ENCODE measurements around the gene OGDH.

- TF ChIP-seq CTCF (IDR thresholded peaks at IDR 0.05), result no peak
- no peak for TF ChIP-seq EP300 (IDR thresholded peaks at IDR 0.05)
Observed at GRCh38 chr7:44713141-44713540, 106.7 kb downstream of the OGDH start.

All from ovary (tissue), 3 donors.